GM12878 (cell line): ENCODE data around the gene ABHD2. TPM values are rescaled to one million over a fixed set of nuclear protein-coding genes. Genes with fewer than 3 reads are reported as not detected.

Experiments
- ATAC-seq: fragments of 200-7000 bp; cut with Tn5 transposase; 3 replicates; pipeline ENCODE4 v1.9.1; 2020; ENCODE audit warnings: mild to moderate bottlenecking, moderate library complexity
- BruUV-seq: library from RNA; stranded (reverse); fragments of 400-500 nt; replicated peaks from 2 replicates; lab custom pipeline; 2021; lab: Mats Ljungman, UMichigan
- CTCF ChIA-PET: fragments of 300-600 bp; sonication (Branson Sonifier 250); formaldehyde crosslinking; extraction: SDS; loops from one replicate; lab custom pipeline; 2021; ENCODE audit warnings: inconsistent platforms; lab: Yijun Ruan, JAX
- POLR2A ChIA-PET: fragments of 350-600 bp; formaldehyde crosslinking; extraction: SDS; loops from one replicate; lab custom pipeline; 2021; ENCODE audit warnings: inconsistent platforms; lab: Charles Lee
- RAD21 ChIA-PET: fragments of 300-600 bp; sonication (Branson Sonifier 250); formaldehyde crosslinking; loops from one replicate; lab custom pipeline; 2023; ENCODE audit warnings: antibody characterized with exemption; ENCODE audit not compliant: unreplicated experiment; lab: Charles Lee
- SMC1A ChIA-PET: fragments of 300-600 bp; sonication (Branson Sonifier 250); formaldehyde crosslinking; loops from one replicate; lab custom pipeline; 2023; ENCODE audit not compliant: unreplicated experiment, uncharacterized antibody; lab: Charles Lee
- DNase-seq: peaks from one replicate; pipeline ENCODE4 v3.0.0-alpha.2; 2011; ENCODE audit warnings: low read depth, low spot score
- FAIRE-seq: peaks from 3 replicates; lab custom pipeline; 2011; peaks lifted over from hg19 to GRCh38; lab: Jason Lieb, UNC
- H2AFZ ChIP-seq: 2 replicates; pipeline ENCODE4 v1.6.0; 2011; ENCODE audit warnings: low read depth, low read length, control low read depth; ENCODE audit not compliant: control insufficient read depth
- H3K27ac ChIP-seq: 2 replicates; pipeline ENCODE4 v1.5.1; 2011; ENCODE audit warnings: control low read depth; ENCODE audit not compliant: control insufficient read depth, insufficient read depth
- H3K27me3 ChIP-seq, 2 experiments: replicated peaks in 1 of 2; 2 replicates each; pipeline versions ENCODE4 v1.6.0 to v1.6.1; 2011; ENCODE audit warnings: low read length in 1 of 2; ENCODE audit not compliant: control insufficient read depth in 2 of 2, insufficient read depth in 2 of 2
- H3K36me3 ChIP-seq, 2 experiments: 2 replicates each; pipeline ENCODE4 v1.5.1; 2011; ENCODE audit warnings: low read length in 1 of 2; ENCODE audit not compliant: control insufficient read depth in 2 of 2, insufficient read depth in 2 of 2
- H3K4me1 ChIP-seq: 2 replicates; pipeline ENCODE4 v1.6.1; 2011; ENCODE audit warnings: mild to moderate bottlenecking, low read length, moderate library complexity, mixed read lengths; ENCODE audit not compliant: control insufficient read depth, insufficient read depth
- H3K4me2 ChIP-seq: 2 replicates; pipeline ENCODE4 v1.6.0; 2011; ENCODE audit warnings: control low read depth; ENCODE audit not compliant: control insufficient read depth, insufficient read depth
- H3K4me3 ChIP-seq: fragments of 200-600 bp; sonication (generic); 2 replicates; pipeline ENCODE4 v1.5.1; 2016
- H3K79me2 ChIP-seq: 2 replicates; pipeline ENCODE4 v1.6.0; 2011; ENCODE audit warnings: low read length; ENCODE audit not compliant: control insufficient read depth, insufficient read depth
- H3K9ac ChIP-seq: 2 replicates; pipeline ENCODE4 v1.8.0; 2011; ENCODE audit warnings: low read length, control low read depth, mixed read lengths; ENCODE audit not compliant: control insufficient read depth, insufficient read depth
- H3K9me3 ChIP-seq: replicated peaks from 3 replicates; pipeline ENCODE4 v1.5.1; 2011; ENCODE audit warnings: mild to moderate bottlenecking, low read length; ENCODE audit not compliant: control insufficient read depth, insufficient read depth
- H4K20me1 ChIP-seq: 2 replicates; pipeline ENCODE4 v1.6.0; 2011; ENCODE audit not compliant: control insufficient read depth, insufficient read depth
- ASH2L ChIP-seq: fragments of 300-600, 200-600 bp; sonication (generic); IDR thresholded peaks from 2 replicates; pipeline ENCODE4 v1.6.1; 2017; ENCODE audit warnings: low read depth, mild to moderate bottlenecking, borderline replicate concordance
- BCL11A ChIP-seq: IDR thresholded peaks from 2 replicates; pipeline ENCODE4 v1.6.1; 2011; ENCODE audit warnings: low read depth, low read length
- FOXM1 ChIP-seq: IDR thresholded peaks from 2 replicates; pipeline ENCODE4 v1.6.1; 2012; ENCODE audit warnings: low read depth, mild to moderate bottlenecking, inconsistent platforms, low read length, moderate library complexity
- IRF4 ChIP-seq: IDR thresholded peaks from 2 replicates; pipeline ENCODE4 v1.6.1; 2011; ENCODE audit warnings: low read depth, low read length
- KDM1A ChIP-seq: fragments of 200-600 bp; sonication (generic); IDR thresholded peaks from 2 replicates; pipeline ENCODE4 v1.6.1; 2016; ENCODE audit warnings: borderline replicate concordance
- MEF2B ChIP-seq: fragments of 450-650 bp; IDR thresholded peaks from 2 replicates; pipeline ENCODE4 v1.6.1; 2018; ENCODE audit warnings: mild to moderate bottlenecking, moderate library complexity; ENCODE audit not compliant: partially characterized antibody, poor library complexity, severe bottlenecking
- NR2C2 ChIP-seq: IDR thresholded peaks from 2 replicates; pipeline ENCODE4 v1.6.1; 2011; ENCODE audit warnings: borderline replicate concordance, low read depth; ENCODE audit not compliant: control insufficient read depth, insufficient read length
- RAD21 ChIP-seq: IDR thresholded peaks from 2 replicates; pipeline ENCODE4 v1.6.1; 2011; ENCODE audit warnings: mild to moderate bottlenecking, low read depth, low read length, moderate library complexity; ENCODE audit not compliant: insufficient read depth
- RB1 ChIP-seq: fragments of 450-650 bp; formaldehyde crosslinking; IDR thresholded peaks from 2 replicates; pipeline ENCODE4 v1.6.1; 2017; ENCODE audit warnings: mild to moderate bottlenecking, borderline replicate concordance
- RUNX3 ChIP-seq: IDR thresholded peaks from 2 replicates; pipeline ENCODE4 v1.6.1; 2012; ENCODE audit warnings: low read length, inconsistent platforms
- TCF3 ChIP-seq: IDR thresholded peaks from 2 replicates; pipeline ENCODE4 v1.6.1; 2012; ENCODE audit warnings: low read depth, mild to moderate bottlenecking, low read length, borderline replicate concordance; ENCODE audit not compliant: insufficient read depth
- WGBS: methylation state at CpG from one replicate; pipeline ENCODE4 v1.1.6; 2016; ENCODE audit warnings: low lambda C conversion rate; ENCODE audit not compliant: insufficient replicate concordance, insufficient coverage; ENCODE audit errors: missing lambda C conversion rate; 5-methylcytosine and 5-hydroxymethylcytosine counted together
- in situ Hi-C: fragments of 300-500 bp; cut with MboI; formaldehyde crosslinking; loops from 9 replicates; pipeline ENCODE4 v1.14.3; 2018; ENCODE audit warnings: mixed read lengths
- intact Hi-C: fragments of 100-400 bp; cut with micrococcal nuclease; formaldehyde crosslinking; loops from one replicate; pipeline ENCODE4 v1.14.2; 2022; ENCODE audit not compliant: unreplicated experiment
- polyA plus RNA-seq, 11 experiments: library from polyadenylated mRNA; depleted of rRNA in 4 of 11; unstranded in 6 of 11; stranded (reverse) in 5 of 11; fragments of >200 nt; fragmentation: Nextera tagmentation in 4 of 11; fragmentation: Illumina TruSeq in 1 of 11; extraction: Ambion mirVana in 4 of 11; extraction: Trizol in 1 of 11; gene quantifications; 1 replicate in 1 of 11; 2 replicates in 10 of 11; pipeline versions ENCODE4 v1.2.1 to v1.2.3, GENCODE V29; 2011 to 2016; ENCODE audit warnings: inconsistent platforms in 2 of 11, missing spikeins in 2 of 11, low read depth in 1 of 11
- total RNA-seq, 4 experiments: library from RNA; depleted of rRNA in 3 of 4; stranded (reverse); fragments of >200 nt in 3 of 4; fragmentation: Illumina TruSeq in 1 of 4; extraction: Trizol in 1 of 4; gene quantifications; 2 replicates each; pipeline versions ENCODE4 v1.2.1 to v1.2.3, GENCODE V29; 2013 to 2021
- TF ChIP-seq, protein P1 (sequence below): fragments of 450-650 bp; conservative IDR thresholded peaks from 2 replicates; pipeline ENCODE4 v1.6.1; 2017; ENCODE audit warnings: mild to moderate bottlenecking, moderate library complexity
- TF ChIP-seq, protein P2 (sequence below): fragments of 450-650 bp; IDR thresholded peaks from 2 replicates; pipeline ENCODE4 v1.6.1; 2017; ENCODE audit warnings: low read depth, mild to moderate bottlenecking, moderate library complexity
- TF ChIP-seq, protein P3 (sequence below): IDR thresholded peaks from 2 replicates; pipeline ENCODE4 v1.6.1; 2011; ENCODE audit warnings: borderline replicate concordance, low read depth, mild to moderate bottlenecking, moderate library complexity, low read length; ENCODE audit not compliant: insufficient read depth, poor library complexity, severe bottlenecking
- TF ChIP-seq, protein P4 (sequence below): fragments of 150-350 bp; IDR thresholded peaks from 2 replicates; pipeline ENCODE4 v1.6.1; 2016; ENCODE audit warnings: low read depth, low read length

ABHD2 gene
- total and polyA plus RNA-seq, 10 of the 15 experiments (the other 5 are each of a cell fraction or from before 2014, with no cell fraction given) = 1.2 to 33.6 (median 20.4) TPM

DNA sequence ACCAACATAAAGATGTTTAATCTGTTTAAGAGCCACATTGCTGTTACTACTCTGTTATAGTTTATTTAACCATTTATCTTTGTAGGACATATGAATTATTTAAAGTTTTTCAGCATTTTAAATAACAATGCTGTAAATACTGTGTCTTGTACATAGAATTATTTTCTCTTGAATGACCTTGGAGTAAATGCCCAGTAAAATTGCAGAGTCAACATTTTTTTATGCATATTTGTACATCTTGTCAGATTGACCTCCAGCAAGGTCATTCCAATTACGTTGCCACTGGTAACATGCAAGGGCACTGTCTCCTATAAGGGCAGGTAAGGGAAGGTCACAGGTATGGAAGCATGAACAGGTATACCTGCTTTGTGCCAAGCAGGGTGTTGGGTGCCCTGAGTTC lies 68.8 kb downstream of the ABHD2 start:
- H2AFZ ChIP-seq = no peak overlapping the region
- no peaks in the 10 kb centered on the region for H3K4me1 ChIP-seq
- in situ Hi-C loops (no loop called here), intact Hi-C loops (no loop called here)
- H3K79me2 ChIP-seq = no peaks in the 10 kb centered on the region
- H3K27ac ChIP-seq = no peak overlapping the region
- H3K4me2 ChIP-seq = no peak overlapping the region
- H3K9ac ChIP-seq = no peak overlapping the region
- no peaks in the 10 kb centered on the region for H4K20me1 ChIP-seq
- ChIA-PET CTCF (interaction anchor here (0.9 to 5.2 kb wide), 3 partner anchors 12 to 21 kb away, joined by 3 to 24 read pairs (median 12); no protein-coding TSS in a partner anchor), POLR2A (no interaction called here), SMC1A (interaction anchor here (0.6 kb wide), 1 partner anchor 21 kb away, joined by 3 read pairs; no protein-coding TSS in a partner anchor), RAD21 (no interaction called here)
- no TSS peak for BruUV-seq
- H3K4me3 ChIP-seq = no peak overlapping the region
- ATAC-seq (no peak), FAIRE-seq (no peak), DNase-seq (no peak)
- H3K9me3 ChIP-seq = no peaks in the 10 kb centered on the region
- H3K36me3 ChIP-seq = peaks cover 3 to 4% of the 10 kb centered on the region in 2 experiments
- WGBS = 100% methylated on average over 1 of the region's 1 CpG
- H3K27me3 ChIP-seq = no peaks in the 10 kb centered on the region
- no peak for TF ChIP-seq RAD21
- TF ChIP-seq, protein P1, sequence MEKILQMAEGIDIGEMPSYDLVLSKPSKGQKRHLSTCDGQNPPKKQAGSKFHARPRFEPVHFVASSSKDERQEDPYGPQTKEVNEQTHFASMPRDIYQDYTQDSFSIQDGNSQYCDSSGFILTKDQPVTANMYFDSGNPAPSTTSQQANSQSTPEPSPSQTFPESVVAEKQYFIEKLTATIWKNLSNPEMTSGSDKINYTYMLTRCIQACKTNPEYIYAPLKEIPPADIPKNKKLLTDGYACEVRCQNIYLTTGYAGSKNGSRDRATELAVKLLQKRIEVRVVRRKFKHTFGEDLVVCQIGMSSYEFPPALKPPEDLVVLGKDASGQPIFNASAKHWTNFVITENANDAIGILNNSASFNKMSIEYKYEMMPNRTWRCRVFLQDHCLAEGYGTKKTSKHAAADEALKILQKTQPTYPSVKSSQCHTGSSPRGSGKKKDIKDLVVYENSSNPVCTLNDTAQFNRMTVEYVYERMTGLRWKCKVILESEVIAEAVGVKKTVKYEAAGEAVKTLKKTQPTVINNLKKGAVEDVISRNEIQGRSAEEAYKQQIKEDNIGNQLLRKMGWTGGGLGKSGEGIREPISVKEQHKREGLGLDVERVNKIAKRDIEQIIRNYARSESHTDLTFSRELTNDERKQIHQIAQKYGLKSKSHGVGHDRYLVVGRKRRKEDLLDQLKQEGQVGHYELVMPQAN = no peak
- no peak for TF ChIP-seq TCF3
- no peak for TF ChIP-seq MEF2B
- no peak for TF ChIP-seq FOXM1
- TF ChIP-seq BCL11A = no peak
- TF ChIP-seq, protein P2, sequence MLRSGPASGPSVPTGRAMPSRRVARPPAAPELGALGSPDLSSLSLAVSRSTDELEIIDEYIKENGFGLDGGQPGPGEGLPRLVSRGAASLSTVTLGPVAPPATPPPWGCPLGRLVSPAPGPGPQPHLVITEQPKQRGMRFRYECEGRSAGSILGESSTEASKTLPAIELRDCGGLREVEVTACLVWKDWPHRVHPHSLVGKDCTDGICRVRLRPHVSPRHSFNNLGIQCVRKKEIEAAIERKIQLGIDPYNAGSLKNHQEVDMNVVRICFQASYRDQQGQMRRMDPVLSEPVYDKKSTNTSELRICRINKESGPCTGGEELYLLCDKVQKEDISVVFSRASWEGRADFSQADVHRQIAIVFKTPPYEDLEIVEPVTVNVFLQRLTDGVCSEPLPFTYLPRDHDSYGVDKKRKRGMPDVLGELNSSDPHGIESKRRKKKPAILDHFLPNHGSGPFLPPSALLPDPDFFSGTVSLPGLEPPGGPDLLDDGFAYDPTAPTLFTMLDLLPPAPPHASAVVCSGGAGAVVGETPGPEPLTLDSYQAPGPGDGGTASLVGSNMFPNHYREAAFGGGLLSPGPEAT = no peak
- TF ChIP-seq RUNX3 = no peak
- no peak for TF ChIP-seq NR2C2
- TF ChIP-seq KDM1A = no peak
- no peak for TF ChIP-seq RB1
- no peak for TF ChIP-seq ASH2L
- TF ChIP-seq, protein P3, sequence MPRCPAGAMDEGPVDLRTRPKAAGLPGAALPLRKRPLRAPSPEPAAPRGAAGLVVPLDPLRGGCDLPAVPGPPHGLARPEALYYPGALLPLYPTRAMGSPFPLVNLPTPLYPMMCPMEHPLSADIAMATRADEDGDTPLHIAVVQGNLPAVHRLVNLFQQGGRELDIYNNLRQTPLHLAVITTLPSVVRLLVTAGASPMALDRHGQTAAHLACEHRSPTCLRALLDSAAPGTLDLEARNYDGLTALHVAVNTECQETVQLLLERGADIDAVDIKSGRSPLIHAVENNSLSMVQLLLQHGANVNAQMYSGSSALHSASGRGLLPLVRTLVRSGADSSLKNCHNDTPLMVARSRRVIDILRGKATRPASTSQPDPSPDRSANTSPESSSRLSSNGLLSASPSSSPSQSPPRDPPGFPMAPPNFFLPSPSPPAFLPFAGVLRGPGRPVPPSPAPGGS = no peak
- TF ChIP-seq, protein P4, sequence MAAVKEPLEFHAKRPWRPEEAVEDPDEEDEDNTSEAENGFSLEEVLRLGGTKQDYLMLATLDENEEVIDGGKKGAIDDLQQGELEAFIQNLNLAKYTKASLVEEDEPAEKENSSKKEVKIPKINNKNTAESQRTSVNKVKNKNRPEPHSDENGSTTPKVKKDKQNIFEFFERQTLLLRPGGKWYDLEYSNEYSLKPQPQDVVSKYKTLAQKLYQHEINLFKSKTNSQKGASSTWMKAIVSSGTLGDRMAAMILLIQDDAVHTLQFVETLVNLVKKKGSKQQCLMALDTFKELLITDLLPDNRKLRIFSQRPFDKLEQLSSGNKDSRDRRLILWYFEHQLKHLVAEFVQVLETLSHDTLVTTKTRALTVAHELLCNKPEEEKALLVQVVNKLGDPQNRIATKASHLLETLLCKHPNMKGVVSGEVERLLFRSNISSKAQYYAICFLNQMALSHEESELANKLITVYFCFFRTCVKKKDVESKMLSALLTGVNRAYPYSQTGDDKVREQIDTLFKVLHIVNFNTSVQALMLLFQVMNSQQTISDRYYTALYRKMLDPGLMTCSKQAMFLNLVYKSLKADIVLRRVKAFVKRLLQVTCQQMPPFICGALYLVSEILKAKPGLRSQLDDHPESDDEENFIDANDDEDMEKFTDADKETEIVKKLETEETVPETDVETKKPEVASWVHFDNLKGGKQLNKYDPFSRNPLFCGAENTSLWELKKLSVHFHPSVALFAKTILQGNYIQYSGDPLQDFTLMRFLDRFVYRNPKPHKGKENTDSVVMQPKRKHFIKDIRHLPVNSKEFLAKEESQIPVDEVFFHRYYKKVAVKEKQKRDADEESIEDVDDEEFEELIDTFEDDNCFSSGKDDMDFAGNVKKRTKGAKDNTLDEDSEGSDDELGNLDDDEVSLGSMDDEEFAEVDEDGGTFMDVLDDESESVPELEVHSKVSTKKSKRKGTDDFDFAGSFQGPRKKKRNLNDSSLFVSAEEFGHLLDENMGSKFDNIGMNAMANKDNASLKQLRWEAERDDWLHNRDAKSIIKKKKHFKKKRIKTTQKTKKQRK = no peak
- no peak for TF ChIP-seq IRF4
